Stimulated activated CD4-positive, alpha-beta T cell treated with anti-CD3 and anti-CD28 coated beads, Interleukin-4, amount 100 ng/mL, for 24 hours (primary cell): ENCODE results near the gene TFB1M.

Experiments
- DNase-seq: peaks from one replicate; pipeline ENCODE4 v3.0.0-alpha.2; 2020

TFB1M gene

DNA sequence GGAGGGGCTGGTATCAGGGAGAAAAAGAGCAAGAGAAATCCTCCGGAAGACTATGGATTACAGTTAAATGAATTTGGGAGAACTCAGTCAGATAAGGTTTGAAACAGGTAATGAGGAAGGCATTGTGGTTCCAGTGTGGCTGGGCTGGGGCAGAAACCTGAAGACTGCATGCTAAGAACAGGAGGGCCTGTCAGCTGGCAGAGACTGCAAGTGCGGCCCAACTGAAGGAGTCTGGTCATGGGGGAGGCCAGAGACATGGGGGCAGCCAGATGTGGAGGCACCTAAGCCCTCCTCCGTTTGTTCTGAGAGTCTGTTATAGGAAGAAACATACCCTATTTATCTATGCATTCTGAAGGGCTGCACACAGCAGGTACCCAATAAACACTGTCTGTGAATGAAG lies 16.6 kb downstream of the TFB1M start:
- no peak for DNase-seq

DNA sequence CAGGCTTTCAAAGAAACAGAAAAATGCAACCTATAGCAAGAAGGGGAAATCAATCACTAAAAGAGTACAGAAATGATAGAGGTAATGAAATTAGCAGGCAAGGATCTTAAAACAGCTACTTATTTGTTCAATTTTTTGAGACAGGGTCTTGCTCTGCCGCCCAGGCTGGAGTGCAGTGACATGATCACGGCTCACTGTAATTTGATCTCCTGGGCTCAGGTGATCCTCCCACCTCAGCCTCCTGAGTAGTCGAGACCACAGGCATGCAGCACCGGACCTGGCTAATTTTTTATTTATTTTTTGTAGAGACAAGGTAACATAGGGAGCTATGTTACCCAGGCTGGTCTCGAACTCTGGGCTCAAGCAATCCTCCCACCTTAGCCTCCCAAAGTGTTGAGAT lies 21.6 kb downstream of the TFB1M start:
- DNase-seq = no peak

GRCh38 chr6:155291291-155291690 lies 23.0 kb downstream of the TFB1M start:
- DNase-seq = no peak

GRCh38 chr6:155290491-155290890 lies 23.8 kb downstream of the TFB1M start:
- no peak for DNase-seq

DNA sequence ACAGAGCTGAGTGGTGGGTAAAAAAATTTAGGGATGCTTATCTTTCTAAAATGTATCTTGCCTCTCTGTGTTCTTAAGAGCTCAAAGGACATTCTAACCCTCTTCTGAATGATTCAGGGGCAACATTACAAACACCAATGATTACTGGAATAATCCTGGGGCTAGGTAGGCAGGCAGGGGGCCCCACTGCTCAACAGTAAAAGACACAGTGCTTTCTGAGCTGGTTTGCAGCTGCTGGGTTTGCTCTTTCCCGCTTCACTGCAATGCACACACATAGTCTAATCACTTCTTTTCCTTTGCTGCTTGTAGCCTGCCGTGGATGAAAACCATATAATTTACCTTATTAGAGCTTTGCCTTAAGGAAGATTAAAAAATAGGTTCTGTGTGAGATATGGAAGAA lies 26.5 kb downstream of the TFB1M start:
- DNase-seq = no peak

- no peak for DNase-seq
Measured at GRCh38 chr6:155284775-155285174, 29.5 kb downstream of the TFB1M start.

DNA sequence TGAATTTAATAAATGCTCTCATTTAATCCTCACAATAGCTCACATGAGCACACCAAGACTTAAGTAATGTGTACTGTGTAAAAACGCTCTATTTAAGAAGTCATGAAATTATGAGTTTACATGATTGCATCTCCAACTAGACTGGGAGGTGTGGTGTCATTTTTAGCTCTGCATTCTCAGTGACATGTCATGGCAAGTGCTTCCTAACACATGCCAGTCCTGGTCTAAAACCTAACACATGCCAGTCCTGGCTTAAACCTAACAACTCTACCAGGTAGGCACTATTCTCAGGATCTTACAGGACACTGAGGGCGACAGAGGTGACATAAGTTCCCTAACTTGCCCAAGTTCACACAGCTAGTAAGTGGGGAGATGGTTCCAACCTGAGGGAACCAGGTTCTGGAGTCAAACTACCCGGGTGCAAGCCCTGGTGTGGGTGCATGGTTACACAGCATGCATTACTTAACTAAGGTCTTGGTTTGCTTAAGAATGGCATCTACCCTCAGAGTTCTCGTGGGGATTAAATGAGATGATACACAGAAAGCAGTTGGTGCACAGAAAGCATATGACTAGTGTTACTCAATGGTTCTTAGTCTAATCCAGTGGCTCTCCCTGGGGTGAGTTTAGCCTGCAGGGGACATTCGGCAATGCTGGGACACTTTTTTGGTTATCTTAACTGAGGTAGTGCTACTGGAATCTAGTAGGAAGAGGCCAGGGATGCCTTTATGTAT lies 35.8 kb downstream of the TFB1M start:
- no peak for DNase-seq

DNA sequence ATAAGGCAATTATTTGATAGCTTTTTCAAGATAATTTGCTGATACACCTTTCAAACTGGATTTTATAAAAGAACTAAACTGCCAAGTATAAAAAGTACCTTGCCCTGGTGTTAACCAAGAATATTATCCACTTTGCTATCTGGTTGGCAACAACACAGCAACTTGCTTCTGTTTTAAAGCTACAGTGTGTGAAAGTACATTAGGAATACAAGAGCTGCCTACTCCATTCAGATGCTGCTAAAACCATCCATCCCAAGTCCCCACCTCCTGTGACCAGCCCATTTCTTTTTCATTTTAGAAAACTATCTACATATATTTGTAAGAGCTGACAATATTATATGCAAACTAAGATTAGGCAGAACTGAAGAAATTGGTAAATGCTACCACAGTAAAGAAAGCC lies 37.6 kb downstream of the TFB1M start:
- DNase-seq = no peak

DNA sequence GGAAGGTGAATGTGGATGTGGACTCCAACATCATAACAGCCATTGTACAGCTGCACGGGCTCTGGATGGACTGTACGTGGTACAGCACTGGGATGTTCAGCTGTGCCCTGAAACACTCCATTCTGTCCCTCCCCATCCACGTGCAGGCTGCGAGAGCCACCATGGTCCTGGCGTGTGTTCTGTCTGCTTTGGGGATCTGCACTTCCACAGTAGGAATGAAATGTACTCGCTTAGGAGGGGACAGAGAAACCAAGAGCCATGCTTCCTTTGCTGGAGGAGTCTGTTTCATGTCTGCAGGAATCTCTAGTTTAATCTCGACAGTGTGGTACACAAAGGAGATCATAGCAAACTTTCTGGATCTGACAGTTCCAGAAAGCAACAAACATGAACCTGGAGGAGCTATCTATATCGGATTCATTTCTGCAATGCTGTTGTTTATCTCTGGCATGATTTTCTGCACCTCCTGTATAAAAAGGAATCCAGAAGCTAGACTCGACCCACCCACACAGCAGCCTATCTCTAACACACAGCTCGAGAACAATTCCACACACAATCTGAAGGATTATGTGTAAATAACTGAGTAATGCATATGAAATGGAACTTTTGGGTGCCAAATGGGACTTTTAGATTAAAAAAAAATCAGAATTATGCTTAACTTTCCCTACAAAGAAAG lies 38.3 kb downstream of the TFB1M start:
- no peak for DNase-seq

GRCh38 chr6:155274533-155274932 lies 39.8 kb downstream of the TFB1M start:
- no peak for DNase-seq

- no peak for DNase-seq
Measured at GRCh38 chr6:155274106-155274505, 40.2 kb downstream of the TFB1M start.

GRCh38 chr6:155273431-155273830 lies 40.9 kb downstream of the TFB1M start:
- DNase-seq = no peak

GRCh38 chr6:155272353-155273232 lies 41.7 kb downstream of the TFB1M start:
- no peak for DNase-seq

- no peak for DNase-seq
Measured at GRCh38 chr6:155271145-155271544, 43.1 kb downstream of the TFB1M start.

DNA sequence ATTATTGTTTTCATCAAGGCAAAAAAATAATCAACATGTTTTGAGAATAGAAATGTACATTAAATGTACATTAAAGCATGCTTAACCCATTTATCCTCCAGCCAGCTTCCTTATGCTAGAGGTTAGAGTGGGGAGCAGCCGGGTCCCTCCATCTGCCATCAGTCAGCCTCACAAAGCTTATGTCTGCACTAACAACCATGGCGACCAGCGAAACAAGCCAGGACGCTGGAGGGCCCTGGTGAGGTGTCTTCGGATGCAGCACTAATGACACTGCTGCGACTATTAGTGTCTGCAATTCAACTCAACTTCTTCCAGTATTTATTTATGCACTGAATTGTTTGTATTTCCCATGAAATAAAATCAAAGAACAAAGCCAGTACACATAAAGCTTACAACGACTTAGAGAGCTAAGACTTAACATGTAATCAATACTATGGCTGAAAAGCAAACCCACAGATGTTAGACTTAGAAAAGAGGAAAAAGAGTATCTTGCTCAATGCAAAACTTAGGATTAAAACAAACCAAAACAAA lies 43.7 kb downstream of the TFB1M start:
- DNase-seq = no peak

GRCh38 chr6:155269765-155270164 lies 44.5 kb downstream of the TFB1M start:
- no peak for DNase-seq

GRCh38 chr6:155268088-155268867 lies 46.0 kb downstream of the TFB1M start:
- DNase-seq = peak; percentile 30

- DNase-seq = no peak
Measured at GRCh38 chr6:155267411-155267810, 46.9 kb downstream of the TFB1M start.

- DNase-seq = no peak
Measured at GRCh38 chr6:155265843-155266535, 48.3 kb downstream of the TFB1M start.

DNA sequence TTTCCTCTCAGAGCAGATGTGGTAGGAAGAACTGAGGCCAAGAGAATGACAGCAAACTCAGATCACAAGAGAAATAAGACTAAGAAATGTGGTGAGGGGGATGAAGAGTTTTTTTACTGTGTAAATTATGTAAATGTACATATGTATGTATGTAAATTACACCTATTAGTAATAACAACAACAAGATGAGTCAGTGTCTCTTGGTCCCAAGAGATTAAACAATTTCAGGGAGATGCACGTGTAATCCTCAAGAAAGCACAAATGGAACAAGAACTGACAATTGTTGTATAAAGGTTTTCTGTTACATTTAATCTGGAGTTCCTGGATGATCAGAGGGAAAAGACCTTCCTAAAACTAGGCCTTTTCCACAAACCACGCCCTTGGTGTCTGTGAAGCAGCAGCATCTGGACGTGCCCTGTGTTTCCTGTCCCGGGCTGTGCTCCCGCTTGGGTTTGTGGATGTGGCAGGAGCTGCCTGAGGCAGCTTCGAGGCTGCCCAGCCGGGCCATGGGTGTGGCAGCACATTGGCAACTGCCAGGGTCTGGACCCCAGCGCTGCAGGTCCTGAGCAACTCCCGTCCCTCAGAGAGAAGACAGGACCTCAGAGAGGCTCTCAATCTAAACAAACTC lies 49.5 kb downstream of the TFB1M start:
- DNase-seq = no peak

- DNase-seq = no peak
Measured at GRCh38 chr6:155263373-155264063, 50.8 kb downstream of the TFB1M start, which contains the start of gene CLDN20. Gene CLDN20, plus strand, starts transcription at chr6:155264013. Its CDS starts 11,707 bp downstream, at chr6:155275720.
